ENCODE data around the gene SUGCT. TPM values are rescaled to one million over a fixed set of nuclear protein-coding genes. Genes with fewer than 3 reads are reported as not detected.

SUGCT gene
- polyA plus RNA-seq, 1 experiment, result 12.5 TPM

- ChIA-PET CTCF (interaction anchor here (0.6 kb wide), 1 partner anchor 849 kb away, joined by 5 read pairs; no protein-coding TSS in a partner anchor), POLR2A (no interaction called here)
- TF ChIP-seq CTCF (IDR thresholded peaks at IDR 0.05; ENCODE audit: low read depth, low read length), result no peak
- no peak for DNase-seq (ENCODE audit: low read depth, low spot score)
- no peaks in the 10 kb centered on the region for H3K27me3 ChIP-seq (ENCODE audit: control insufficient read depth, insufficient read depth, low read length)
- no peak overlapping the region for H3K27ac ChIP-seq (ENCODE audit: low read depth, low read length)
- no peak overlapping the region for H3K4me3 ChIP-seq (ENCODE audit: low read depth, low read length)
- no peaks in the 10 kb centered on the region for H3K9me3 ChIP-seq (ENCODE audit: control insufficient read depth, insufficient read depth, low read length)
Observed at GRCh38 chr7:40784176-40784575, 649.4 kb downstream of the SUGCT start.

- POLR2A ChIA-PET, result no interaction called here
- H3K27ac ChIP-seq (ENCODE audit: low read depth, low read length), result no peak overlapping the region
- no peaks in the 10 kb centered on the region for H3K9me3 ChIP-seq (ENCODE audit: control insufficient read depth, insufficient read depth, low read length)
- H3K4me3 ChIP-seq (ENCODE audit: low read depth, low read length), result no peak overlapping the region
- H3K27me3 ChIP-seq (ENCODE audit: control insufficient read depth, insufficient read depth, low read length), result no peaks in the 10 kb centered on the region
- no peak for DNase-seq (ENCODE audit: low read depth, low spot score)
- no peak for TF ChIP-seq CTCF (IDR thresholded peaks at IDR 0.05; ENCODE audit: low read depth, low read length)
- CTCF ChIA-PET, result no interaction called here
Observed at GRCh38 chr7:40786909-40787308, 652.1 kb downstream of the SUGCT start.

GRCh38 chr7:40793132-40793531, 658.3 kb downstream of the SUGCT start:
- POLR2A ChIA-PET, result no interaction called here
- Histone ChIP-seq H3K27ac (ENCODE audit: low read depth, low read length) (no peak overlapping the region), H3K4me3 (ENCODE audit: low read depth, low read length) (no peak overlapping the region), H3K9me3 (ENCODE audit: control insufficient read depth, insufficient read depth, low read length) (no peaks in the 10 kb centered on the region), H3K27me3 (ENCODE audit: control insufficient read depth, insufficient read depth, low read length) (no peaks in the 10 kb centered on the region)
- no peak for DNase-seq (ENCODE audit: low read depth, low spot score)
- CTCF ChIA-PET, result no interaction called here
- TF ChIP-seq CTCF (IDR thresholded peaks at IDR 0.05; ENCODE audit: low read depth, low read length), result no peak

- POLR2A ChIA-PET, result no interaction called here
- no peak for TF ChIP-seq CTCF (IDR thresholded peaks at IDR 0.05; ENCODE audit: low read depth, low read length)
Observed at GRCh38 chr7:40795607-40796006, 660.8 kb downstream of the SUGCT start.

GRCh38 chr7:40796723-40797122, 661.9 kb downstream of the SUGCT start:
- Histone ChIP-seq H3K9me3 (ENCODE audit: control insufficient read depth, insufficient read depth, low read length) (no peaks in the 10 kb centered on the region), H3K4me3 (ENCODE audit: low read depth, low read length) (no peak overlapping the region), H3K27ac (ENCODE audit: low read depth, low read length) (no peak overlapping the region), H3K27me3 (ENCODE audit: control insufficient read depth, insufficient read depth, low read length) (no peaks in the 10 kb centered on the region)
- DNase-seq (ENCODE audit: low read depth, low spot score), result no peak
- CTCF ChIA-PET, result no interaction called here
- no peak for TF ChIP-seq CTCF (IDR thresholded peaks at IDR 0.05; ENCODE audit: low read depth, low read length)
- POLR2A ChIA-PET, result no interaction called here

More at GRCh38 chr7:40795607-40796006, 660.8 kb downstream of the SUGCT start:
- Histone ChIP-seq H3K27ac (ENCODE audit: low read depth, low read length) (no peak overlapping the region), H3K27me3 (ENCODE audit: control insufficient read depth, insufficient read depth, low read length) (no peaks in the 10 kb centered on the region), H3K4me3 (ENCODE audit: low read depth, low read length) (no peak overlapping the region), H3K9me3 (ENCODE audit: control insufficient read depth, insufficient read depth, low read length) (no peaks in the 10 kb centered on the region)
- CTCF ChIA-PET, result interaction anchor here (0.5 kb wide), 1 partner anchor 393 kb away, joined by 3 read pairs; no protein-coding TSS in a partner anchor
- DNase-seq (ENCODE audit: low read depth, low spot score), result no peak

All from AG04450 (cell line).